D721Med (cell line): ENCODE data around the gene PRR16.

Experiments
- DNase-seq: peaks from one replicate; pipeline ENCODE4 v3.0.0; 2011; ENCODE audit warnings: low spot score; ENCODE audit not compliant: insufficient read length
- FAIRE-seq: peaks from 2 replicates; lab custom pipeline; 2011; peaks lifted over from hg19 to GRCh38; lab: Jason Lieb, UNC
- CTCF ChIP-seq: IDR thresholded peaks from 2 replicates; pipeline ENCODE4 v1.5.1; 2012; ENCODE audit warnings: mild to moderate bottlenecking, control low read depth; ENCODE audit not compliant: insufficient read depth; ENCODE audit errors: missing control alignments

The PRR16 gene

GRCh38 chr5:120461251-120461650 lies 2.8 kb upstream of the PRR16 start:
- no peak for TF ChIP-seq CTCF
- FAIRE-seq = no peak

GRCh38 chr5:120463006-120463680 lies 957 bp upstream of the PRR16 start:
- TF ChIP-seq CTCF = no peak
- DNase-seq (no peak), FAIRE-seq (no peak)

More at GRCh38 chr5:120461251-120461650, 2.8 kb upstream of the PRR16 start:
- no peak for DNase-seq

GRCh38 chr5:120464627-120465435 lies 731 bp downstream of the PRR16 start:
- no peak for TF ChIP-seq CTCF
- FAIRE-seq (no peak), DNase-seq (no peak)

- TF ChIP-seq CTCF = no peak
- DNase-seq = no peak
- FAIRE-seq = no peak
Measured at GRCh38 chr5:120465436-120465961, 1.4 kb downstream of the PRR16 start.

GRCh38 chr5:120466341-120467006 lies 2.4 kb downstream of the PRR16 start:
- DNase-seq (no peak), FAIRE-seq (peak; percentile 81)
- TF ChIP-seq CTCF = no peak

- no peak for DNase-seq
- TF ChIP-seq CTCF = no peak
- no peak for FAIRE-seq
Measured at GRCh38 chr5:120471971-120472370, 7.9 kb downstream of the PRR16 start.
